Measurements from ENCODE around the gene GPR137.

The GPR137 gene

DNA sequence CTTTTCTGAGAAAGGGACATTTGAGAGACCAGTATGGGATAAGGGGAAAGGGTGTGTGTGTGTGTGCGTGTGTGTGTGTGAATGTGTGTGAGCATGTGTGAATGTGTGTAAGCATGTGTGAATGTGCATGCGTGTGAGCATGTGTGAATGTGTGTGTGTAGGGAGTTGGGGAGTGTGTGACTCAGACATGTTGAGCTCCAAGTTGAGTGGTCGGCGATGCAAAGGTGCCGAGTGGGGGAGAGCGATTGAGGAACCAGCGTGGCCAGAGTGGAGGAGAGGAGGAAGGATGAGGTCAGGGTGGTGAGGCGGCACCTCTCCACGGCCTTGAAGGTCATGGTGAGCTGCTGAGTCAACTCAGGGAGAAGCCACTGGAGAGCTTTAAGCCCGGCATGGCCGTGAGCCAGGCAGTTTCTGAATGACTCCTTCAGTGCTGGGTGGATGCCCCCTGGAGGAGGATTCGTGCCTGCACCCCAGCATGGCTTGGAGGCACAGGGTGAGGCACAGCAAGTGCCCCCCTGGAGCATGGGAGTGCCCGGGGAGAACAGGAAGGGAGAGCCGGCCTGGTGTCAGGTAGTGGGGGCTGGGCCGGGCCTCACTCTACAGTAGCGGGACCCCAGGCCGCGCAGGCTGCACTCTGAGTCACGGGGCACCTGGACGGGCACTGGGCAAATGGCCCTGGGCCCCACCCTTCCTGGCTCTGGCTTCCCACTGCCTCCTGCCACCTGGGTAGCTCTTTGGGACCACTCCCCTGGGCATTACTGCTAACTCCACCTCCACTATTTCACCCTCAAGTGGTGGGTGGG, 46.1 kb downstream of the GPR137 start (continued):
- TF ChIP-seq BCL11B (tag by site-specific recombination; IDR thresholded peaks at IDR 0.05; ENCODE audit: low read depth) (no peak), ZSCAN4 (tag by site-specific recombination; IDR thresholded peaks at IDR 0.05) (peak; percentile 90), OVOL3 (tag by site-specific recombination; IDR thresholded peaks at IDR 0.05) (no peak), ZNF239 (tag by site-specific recombination; IDR thresholded peaks at IDR 0.05) (no peak), GLI4 (tag by site-specific recombination; IDR thresholded peaks at IDR 0.05) (peak; percentile 94), REPIN1 (tag by site-specific recombination; IDR thresholded peaks at IDR 0.05; ENCODE audit: low read depth) (no peak), KLF1 (tag by site-specific recombination; IDR thresholded peaks at IDR 0.05) (no peak), ZNF416 (tag by site-specific recombination; IDR thresholded peaks at IDR 0.05) (no peak), ZNF16 (tag by site-specific recombination; IDR thresholded peaks at IDR 0.05; ENCODE audit: low read depth) (no peak), HOXC10 (CRISPR knock-in tag; IDR thresholded peaks at IDR 0.05) (no peak), CTCF (tag by site-specific recombination; IDR thresholded peaks at IDR 0.05) (peak; percentile 60), ZNF37A (tag by site-specific recombination; IDR thresholded peaks at IDR 0.05) (no peak), ZNF776 (tag by site-specific recombination; IDR thresholded peaks at IDR 0.05; ENCODE audit: borderline replicate concordance) (no peak), ZNF341 (tag by site-specific recombination; IDR thresholded peaks at IDR 0.05; ENCODE audit: low read depth) (no peak), ZBTB7A (tag by site-specific recombination; IDR thresholded peaks at IDR 0.05; ENCODE audit: low read depth) (no peak), SP2 (tag by site-specific recombination; IDR thresholded peaks at IDR 0.05) (no peak), ZNF266 (tag by site-specific recombination; IDR thresholded peaks at IDR 0.05; ENCODE audit: low read depth) (no peak), ZNF76 (tag by site-specific recombination; IDR thresholded peaks at IDR 0.05; ENCODE audit: borderline replicate concordance, low read depth) (no peak), SP3 (tag by site-specific recombination; IDR thresholded peaks at IDR 0.05) (no peak), EGR2 (tag by site-specific recombination; IDR thresholded peaks at IDR 0.05; ENCODE audit: low read depth) (peak; percentile 69), ZNF501 (tag by site-specific recombination; IDR thresholded peaks at IDR 0.05) (no peak), ZNF19 (tag by site-specific recombination; IDR thresholded peaks at IDR 0.05; ENCODE audit: low read depth) (no peak), ZIC2 (tag by site-specific recombination; IDR thresholded peaks at IDR 0.05) (peak; percentile 95), ZNF10 (tag by site-specific recombination; IDR thresholded peaks at IDR 0.05) (no peak), ZBTB48 (tag by site-specific recombination; IDR thresholded peaks at IDR 0.05) (peak; percentile 72; the same call in 1 of the 2 replicates), ZNF280C (tag by site-specific recombination; IDR thresholded peaks at IDR 0.05) (no peak)
- TF ChIP-seq, protein P1, sequence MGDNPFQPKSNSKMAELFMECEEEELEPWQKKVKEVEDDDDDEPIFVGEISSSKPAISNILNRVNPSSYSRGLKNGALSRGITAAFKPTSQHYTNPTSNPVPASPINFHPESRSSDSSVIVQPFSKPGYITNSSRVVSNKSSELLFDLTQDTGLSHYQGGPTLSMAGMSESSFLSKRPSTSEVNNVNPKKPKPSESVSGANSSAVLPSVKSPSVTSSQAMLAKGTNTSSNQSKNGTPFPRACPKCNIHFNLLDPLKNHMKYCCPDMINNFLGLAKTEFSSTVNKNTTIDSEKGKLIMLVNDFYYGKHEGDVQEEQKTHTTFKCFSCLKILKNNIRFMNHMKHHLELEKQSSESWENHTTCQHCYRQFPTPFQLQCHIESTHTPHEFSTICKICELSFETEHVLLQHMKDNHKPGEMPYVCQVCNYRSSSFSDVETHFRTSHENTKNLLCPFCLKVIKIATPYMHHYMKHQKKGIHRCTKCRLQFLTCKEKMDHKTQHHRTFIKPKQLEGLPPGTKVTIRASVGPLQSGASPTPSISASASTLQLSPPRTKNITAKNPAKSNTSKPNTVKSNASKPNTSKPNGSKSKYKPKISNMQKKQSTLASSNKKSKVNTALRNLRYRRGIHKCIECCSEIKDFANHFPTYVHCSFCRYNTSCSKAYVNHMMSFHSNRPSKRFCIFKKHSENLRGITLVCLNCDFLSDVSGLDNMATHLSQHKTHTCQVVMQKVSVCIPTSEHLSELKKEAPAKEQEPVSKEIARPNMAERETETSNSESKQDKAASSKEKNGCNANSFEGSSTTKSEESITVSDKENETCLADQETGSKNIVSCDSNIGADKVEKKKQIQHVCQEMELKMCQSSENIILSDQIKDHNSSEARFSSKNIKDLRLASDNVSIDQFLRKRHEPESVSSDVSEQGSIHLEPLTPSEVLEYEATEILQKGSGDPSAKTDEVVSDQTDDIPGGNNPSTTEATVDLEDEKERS (tag by site-specific recombination; IDR thresholded peaks at IDR 0.05), result no peak
- TF ChIP-seq, protein P2, sequence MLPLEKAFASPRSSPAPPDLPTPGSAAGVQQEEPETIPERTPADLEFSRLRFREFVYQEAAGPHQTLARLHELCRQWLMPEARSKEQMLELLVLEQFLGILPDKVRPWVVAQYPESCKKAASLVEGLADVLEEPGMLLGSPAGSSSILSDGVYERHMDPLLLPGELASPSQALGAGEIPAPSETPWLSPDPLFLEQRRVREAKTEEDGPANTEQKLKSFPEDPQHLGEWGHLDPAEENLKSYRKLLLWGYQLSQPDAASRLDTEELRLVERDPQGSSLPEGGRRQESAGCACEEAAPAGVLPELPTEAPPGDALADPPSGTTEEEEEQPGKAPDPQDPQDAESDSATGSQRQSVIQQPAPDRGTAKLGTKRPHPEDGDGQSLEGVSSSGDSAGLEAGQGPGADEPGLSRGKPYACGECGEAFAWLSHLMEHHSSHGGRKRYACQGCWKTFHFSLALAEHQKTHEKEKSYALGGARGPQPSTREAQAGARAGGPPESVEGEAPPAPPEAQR (tag by site-specific recombination; IDR thresholded peaks at IDR 0.05), result no peak
- TF ChIP-seq, protein P3, sequence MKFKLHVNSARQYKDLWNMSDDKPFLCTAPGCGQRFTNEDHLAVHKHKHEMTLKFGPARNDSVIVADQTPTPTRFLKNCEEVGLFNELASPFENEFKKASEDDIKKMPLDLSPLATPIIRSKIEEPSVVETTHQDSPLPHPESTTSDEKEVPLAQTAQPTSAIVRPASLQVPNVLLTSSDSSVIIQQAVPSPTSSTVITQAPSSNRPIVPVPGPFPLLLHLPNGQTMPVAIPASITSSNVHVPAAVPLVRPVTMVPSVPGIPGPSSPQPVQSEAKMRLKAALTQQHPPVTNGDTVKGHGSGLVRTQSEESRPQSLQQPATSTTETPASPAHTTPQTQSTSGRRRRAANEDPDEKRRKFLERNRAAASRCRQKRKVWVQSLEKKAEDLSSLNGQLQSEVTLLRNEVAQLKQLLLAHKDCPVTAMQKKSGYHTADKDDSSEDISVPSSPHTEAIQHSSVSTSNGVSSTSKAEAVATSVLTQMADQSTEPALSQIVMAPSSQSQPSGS (tag by site-specific recombination; IDR thresholded peaks at IDR 0.05; ENCODE audit: low read depth), result no peak
